Measurements from ENCODE around the gene MRTFA.

- TF ChIP-seq CTCF (conservative IDR thresholded peaks at IDR 0.05) = no peak
- TF ChIP-seq EZH2 (IDR thresholded peaks at IDR 0.05; ENCODE audit: low read depth) = no peak
Observed at GRCh38 chr22:40648386-40648785, 11.9 kb upstream of the MRTFA start.

Measured in PC-9 (cell line).